NCI-H748 (cell line): ENCODE results near the gene CD207.
A peak's percentile ranks its signal among the peaks of the same experiment; 100 is the strongest.
"Not testable (repeated sequence)": the region's sequence is repeated elsewhere in the genome, so short reads cannot be mapped to it uniquely, and the experiment has no call there.

ENCODE experiments used
- DNase-seq: peaks from one replicate; lab custom pipeline; 2025; ENCODE audit not compliant: unreplicated experiment; lab: John Stamatoyannopoulos, UW

Gene CD207

GRCh38 chr2:70835643-70836042 is at the start of gene CD207:
Gene CD207 (minus strand): TSS chr2:70835816. CDS start chr2:70835776, 40 bp downstream.
- DNase-seq = no peak

- not testable (repeated sequence) for DNase-seq
Measured at GRCh38 chr2:70878543-70878942, 42.9 kb upstream of the CD207 start.

- DNase-seq = not testable (repeated sequence)
Measured at GRCh38 chr2:70876138-70876537, 40.5 kb upstream of the CD207 start.

GRCh38 chr2:70873541-70873940 is 37.9 kb upstream of the CD207 start:
- DNase-seq = no peak

- peak; percentile 72 for DNase-seq
Measured at GRCh38 chr2:70871398-70872211, 36.0 kb upstream of the CD207 start.

GRCh38 chr2:70870790-70871189 is 35.2 kb upstream of the CD207 start:
- DNase-seq = peak; percentile 4

GRCh38 chr2:70868970-70869369 is 33.4 kb upstream of the CD207 start:
- DNase-seq = no peak

GRCh38 chr2:70861777-70862625 is 26.4 kb upstream of the CD207 start:
- peak; percentile 61 for DNase-seq

- DNase-seq = no peak
Measured at GRCh38 chr2:70855667-70856066, 20.1 kb upstream of the CD207 start.

GRCh38 chr2:70854411-70854810 is 18.8 kb upstream of the CD207 start:
- no peak for DNase-seq

GRCh38 chr2:70852824-70853223 is 17.2 kb upstream of the CD207 start:
- DNase-seq = no peak

- DNase-seq = no peak
Measured at GRCh38 chr2:70851704-70852103, 16.1 kb upstream of the CD207 start.

GRCh38 chr2:70850925-70851324 is 15.3 kb upstream of the CD207 start:
- DNase-seq = no peak

GRCh38 chr2:70842401-70842800 is 6.8 kb upstream of the CD207 start:
- DNase-seq = peak; percentile 40

GRCh38 chr2:70837980-70838925 is 2.6 kb upstream of the CD207 start:
- no peak for DNase-seq

- no peak for DNase-seq
Measured at GRCh38 chr2:70834881-70835280, 735 bp downstream of the CD207 start.

- DNase-seq = no peak
Measured at GRCh38 chr2:70834106-70834505, 1.5 kb downstream of the CD207 start.

- DNase-seq = no peak
Measured at GRCh38 chr2:70833246-70833645, 2.4 kb downstream of the CD207 start.

- no peak for DNase-seq
Measured at GRCh38 chr2:70832386-70832785, 3.2 kb downstream of the CD207 start.

- no peak for DNase-seq
Measured at GRCh38 chr2:70831861-70832260, 3.8 kb downstream of the CD207 start.

- no peak for DNase-seq
Measured at GRCh38 chr2:70830366-70830765, 5.2 kb downstream of the CD207 start.
